ENCODE data around the gene CRX. TPM values are rescaled to one million over a fixed set of nuclear protein-coding genes. Genes with fewer than 3 reads are reported as not detected.

CRX gene
- total and polyA plus RNA-seq, 10 donors: 0.09 TPM; not detected in 9

- TF ChIP-seq, protein P1, sequence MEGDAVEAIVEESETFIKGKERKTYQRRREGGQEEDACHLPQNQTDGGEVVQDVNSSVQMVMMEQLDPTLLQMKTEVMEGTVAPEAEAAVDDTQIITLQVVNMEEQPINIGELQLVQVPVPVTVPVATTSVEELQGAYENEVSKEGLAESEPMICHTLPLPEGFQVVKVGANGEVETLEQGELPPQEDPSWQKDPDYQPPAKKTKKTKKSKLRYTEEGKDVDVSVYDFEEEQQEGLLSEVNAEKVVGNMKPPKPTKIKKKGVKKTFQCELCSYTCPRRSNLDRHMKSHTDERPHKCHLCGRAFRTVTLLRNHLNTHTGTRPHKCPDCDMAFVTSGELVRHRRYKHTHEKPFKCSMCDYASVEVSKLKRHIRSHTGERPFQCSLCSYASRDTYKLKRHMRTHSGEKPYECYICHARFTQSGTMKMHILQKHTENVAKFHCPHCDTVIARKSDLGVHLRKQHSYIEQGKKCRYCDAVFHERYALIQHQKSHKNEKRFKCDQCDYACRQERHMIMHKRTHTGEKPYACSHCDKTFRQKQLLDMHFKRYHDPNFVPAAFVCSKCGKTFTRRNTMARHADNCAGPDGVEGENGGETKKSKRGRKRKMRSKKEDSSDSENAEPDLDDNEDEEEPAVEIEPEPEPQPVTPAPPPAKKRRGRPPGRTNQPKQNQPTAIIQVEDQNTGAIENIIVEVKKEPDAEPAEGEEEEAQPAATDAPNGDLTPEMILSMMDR (IDR thresholded peaks at IDR 0.05 in 8 of 11, conservative IDR thresholded peaks at IDR 0.05 in 3 of 11): no peak
- TF ChIP-seq POLR2AphosphoS5 (IDR thresholded peaks at IDR 0.05): no peak
- no peak for TF ChIP-seq POLR2A (IDR thresholded peaks at IDR 0.05)
- peaks cover 0 to 13% (median 0%) of the 10 kb centered on the region in 7 donors for H3K27me3 ChIP-seq (replicated peaks in 1 of 7)
- H3K36me3 ChIP-seq: no peaks in the 10 kb centered on the region
- DNase-seq: no peak
- WGBS, 5 donors: 79 to 85% (median 83%) methylated on average over 18 of the region's 18 CpGs
- H3K27ac ChIP-seq: no peak overlapping the region
- H3K4me3 ChIP-seq: no peak overlapping the region
- intact Hi-C loops (cut with DNase I; ENCODE audit: low total_unique reads): no loop called here
- peaks cover 0 to 11% (median 7%) of the 10 kb centered on the region in 8 donors for H3K9me3 ChIP-seq
- peaks cover 0 to 7% (median 0%) of the 10 kb centered on the region in 6 donors for H3K4me1 ChIP-seq
Observed at GRCh38 chr19:47794526-47794925, 27.2 kb upstream of the CRX start.

GRCh38 chr19:47796785-47797184, 25.0 kb upstream of the CRX start:
- H3K36me3 ChIP-seq: no peaks in the 10 kb centered on the region
- peaks cover 0 to 19% (median 7%) of the 10 kb centered on the region in 8 donors for H3K9me3 ChIP-seq
- 88 to 98% (median 96%) methylated on average over 2 of the region's 2 CpGs for WGBS, 5 donors
- no peak overlapping the region for H3K27ac ChIP-seq
- TF ChIP-seq POLR2A (IDR thresholded peaks at IDR 0.05): no peak
- TF ChIP-seq, protein P1 (IDR thresholded peaks at IDR 0.05 in 8 of 11, conservative IDR thresholded peaks at IDR 0.05 in 3 of 11): no peak
- no peak for TF ChIP-seq POLR2AphosphoS5 (IDR thresholded peaks at IDR 0.05)
- H3K27me3 ChIP-seq (replicated peaks in 1 of 7): peaks cover 0 to 13% (median 0%) of the 10 kb centered on the region in 7 donors
- H3K4me1 ChIP-seq: no peaks in the 10 kb centered on the region
- DNase-seq: no peak
- no peak overlapping the region for H3K4me3 ChIP-seq
- intact Hi-C loops (cut with DNase I; ENCODE audit: low total_unique reads): no loop called here

DNA sequence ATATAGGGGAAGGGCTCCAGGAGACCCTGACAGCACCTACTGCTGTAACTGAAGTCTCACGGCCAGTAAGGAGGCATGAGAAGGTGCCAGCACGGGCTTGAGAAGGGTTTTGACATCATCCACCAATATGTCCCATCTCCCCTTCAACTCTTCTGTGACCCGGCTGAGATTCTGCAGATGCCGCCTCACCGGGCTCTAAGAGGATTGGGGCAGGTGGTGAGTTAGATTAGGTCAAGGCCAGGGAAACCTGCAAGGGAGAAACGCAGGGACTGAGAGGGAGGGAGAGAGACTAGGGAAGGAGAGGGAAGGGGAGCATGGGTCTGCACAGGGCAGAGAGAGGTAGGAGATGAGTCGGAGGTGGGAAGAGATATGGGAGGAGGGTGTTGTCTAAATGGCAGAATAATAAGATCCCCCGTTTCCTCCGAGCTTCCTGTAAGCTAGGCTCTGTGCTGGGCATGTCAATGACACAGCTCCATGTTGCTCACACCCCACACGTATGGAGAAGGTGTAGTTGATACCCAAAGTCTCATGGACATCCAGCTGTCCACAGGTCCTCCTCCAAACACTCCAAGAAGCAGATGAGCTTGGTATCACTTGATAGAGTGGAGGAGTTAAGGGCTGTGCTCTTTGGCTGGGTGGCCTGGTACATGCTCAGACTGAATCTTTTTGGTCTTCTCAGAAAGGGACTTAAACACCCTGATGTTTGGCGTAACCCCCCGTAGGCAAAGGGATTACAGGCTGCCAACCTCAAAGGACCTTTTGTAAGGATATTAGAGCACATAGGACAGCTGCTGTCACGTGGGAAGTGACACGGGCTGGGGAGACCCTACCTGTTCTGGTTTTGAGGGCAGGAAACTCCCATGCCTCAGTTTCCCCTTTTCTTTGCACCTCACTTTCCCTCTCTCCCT, 23.5 kb upstream of the CRX start:
- H3K36me3 ChIP-seq: no peaks in the 10 kb centered on the region
- WGBS, 5 donors: 57 to 61% (median 58%) methylated on average over 14 of the region's 14 CpGs
- H3K4me1 ChIP-seq: no peaks in the 10 kb centered on the region
- TF ChIP-seq POLR2AphosphoS5 (IDR thresholded peaks at IDR 0.05) (no peak), POLR2A (IDR thresholded peaks at IDR 0.05) (no peak)
- TF ChIP-seq, protein P1 (IDR thresholded peaks at IDR 0.05 in 8 of 11, conservative IDR thresholded peaks at IDR 0.05 in 3 of 11): no peak
- H3K4me3 ChIP-seq: no peak overlapping the region
- no peak for DNase-seq
- no peak overlapping the region for H3K27ac ChIP-seq
- intact Hi-C loops (cut with DNase I; ENCODE audit: low total_unique reads): no loop called here
- peaks cover 0 to 13% (median 0%) of the 10 kb centered on the region in 7 donors for H3K27me3 ChIP-seq (replicated peaks in 1 of 7)
- peaks cover 0 to 11% (median 0%) of the 10 kb centered on the region in 8 donors for H3K9me3 ChIP-seq

DNA sequence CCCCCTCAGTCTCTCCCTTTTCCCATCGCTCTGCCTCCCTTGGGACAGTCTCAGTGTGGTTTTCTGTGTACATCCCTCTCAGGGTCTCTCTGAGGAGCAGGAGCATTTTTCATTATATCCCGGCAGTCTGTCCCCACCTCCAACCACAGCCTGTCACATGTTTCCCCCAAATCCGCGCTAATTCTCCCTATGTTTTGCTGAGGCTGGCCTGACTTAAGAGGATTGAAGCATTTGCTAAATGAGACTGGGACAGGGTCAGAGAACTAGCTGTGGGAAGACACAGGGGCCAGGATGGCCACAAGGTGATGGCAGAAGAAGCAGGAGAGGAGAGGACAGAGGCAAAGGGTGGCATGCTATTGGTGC, 22.9 kb upstream of the CRX start:
- TF ChIP-seq POLR2A (IDR thresholded peaks at IDR 0.05) (no peak), POLR2AphosphoS5 (IDR thresholded peaks at IDR 0.05) (no peak)
- TF ChIP-seq, protein P1 (IDR thresholded peaks at IDR 0.05 in 8 of 11, conservative IDR thresholded peaks at IDR 0.05 in 3 of 11): no peak
- intact Hi-C loops (cut with DNase I; ENCODE audit: low total_unique reads): no loop called here
- peaks cover 0 to 11% (median 0%) of the 10 kb centered on the region in 8 donors for H3K9me3 ChIP-seq
- WGBS, 5 donors: 55 to 79% (median 77%) methylated on average over 4 of the region's 4 CpGs
- H3K27me3 ChIP-seq (replicated peaks in 1 of 7): peaks cover 0 to 13% (median 0%) of the 10 kb centered on the region in 7 donors
- DNase-seq: no peak
- no peaks in the 10 kb centered on the region for H3K36me3 ChIP-seq
- no peaks in the 10 kb centered on the region for H3K4me1 ChIP-seq
- H3K4me3 ChIP-seq: no peak overlapping the region
- no peak overlapping the region for H3K27ac ChIP-seq

All from spleen (tissue), 11 donors.